ENCODE data around the gene ULK4.

DNA sequence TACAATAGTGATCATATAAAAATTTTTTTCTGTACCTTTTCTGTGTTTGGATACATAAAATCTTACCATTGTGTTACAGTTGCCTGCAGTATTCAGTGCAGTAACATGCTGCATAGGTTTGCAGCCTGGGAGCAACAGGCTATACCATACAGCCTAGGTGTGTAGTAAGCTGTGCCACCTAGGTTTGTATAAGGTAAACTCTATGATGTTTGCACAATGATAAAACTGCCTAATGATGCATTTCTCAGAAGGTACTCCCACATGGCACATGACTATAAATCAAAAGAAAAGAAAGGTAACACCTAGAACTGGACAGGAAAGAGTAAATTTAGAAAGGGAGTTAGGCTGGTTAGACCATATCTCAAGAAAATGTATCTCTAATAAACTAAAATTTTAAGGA, 293.5 kb downstream of the ULK4 start:
- TF ChIP-seq, protein P1, sequence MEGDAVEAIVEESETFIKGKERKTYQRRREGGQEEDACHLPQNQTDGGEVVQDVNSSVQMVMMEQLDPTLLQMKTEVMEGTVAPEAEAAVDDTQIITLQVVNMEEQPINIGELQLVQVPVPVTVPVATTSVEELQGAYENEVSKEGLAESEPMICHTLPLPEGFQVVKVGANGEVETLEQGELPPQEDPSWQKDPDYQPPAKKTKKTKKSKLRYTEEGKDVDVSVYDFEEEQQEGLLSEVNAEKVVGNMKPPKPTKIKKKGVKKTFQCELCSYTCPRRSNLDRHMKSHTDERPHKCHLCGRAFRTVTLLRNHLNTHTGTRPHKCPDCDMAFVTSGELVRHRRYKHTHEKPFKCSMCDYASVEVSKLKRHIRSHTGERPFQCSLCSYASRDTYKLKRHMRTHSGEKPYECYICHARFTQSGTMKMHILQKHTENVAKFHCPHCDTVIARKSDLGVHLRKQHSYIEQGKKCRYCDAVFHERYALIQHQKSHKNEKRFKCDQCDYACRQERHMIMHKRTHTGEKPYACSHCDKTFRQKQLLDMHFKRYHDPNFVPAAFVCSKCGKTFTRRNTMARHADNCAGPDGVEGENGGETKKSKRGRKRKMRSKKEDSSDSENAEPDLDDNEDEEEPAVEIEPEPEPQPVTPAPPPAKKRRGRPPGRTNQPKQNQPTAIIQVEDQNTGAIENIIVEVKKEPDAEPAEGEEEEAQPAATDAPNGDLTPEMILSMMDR (IDR thresholded peaks at IDR 0.05; ENCODE audit: low read depth, low read length, poor library complexity, severe bottlenecking): no peak
- no peak for TF ChIP-seq EZH2phosphoT487 (IDR thresholded peaks at IDR 0.05; ENCODE audit: borderline replicate concordance, low read length)

All from DOHH2 (cell line).